Stimulated activated CD4-positive, alpha-beta T cell treated with anti-CD3 and anti-CD28 coated beads, Interleukin-1b, Interleukin-23, amount 100 ng/mL, for 4 hours (primary cell): ENCODE data around the gene CEMP1.

Experiments
- DNase-seq, 2 donors: peaks; one replicate each; pipeline ENCODE4 v3.0.0-alpha.2; 2020; ENCODE audit warnings: low read depth in 2 of 2

CEMP1 gene

DNA sequence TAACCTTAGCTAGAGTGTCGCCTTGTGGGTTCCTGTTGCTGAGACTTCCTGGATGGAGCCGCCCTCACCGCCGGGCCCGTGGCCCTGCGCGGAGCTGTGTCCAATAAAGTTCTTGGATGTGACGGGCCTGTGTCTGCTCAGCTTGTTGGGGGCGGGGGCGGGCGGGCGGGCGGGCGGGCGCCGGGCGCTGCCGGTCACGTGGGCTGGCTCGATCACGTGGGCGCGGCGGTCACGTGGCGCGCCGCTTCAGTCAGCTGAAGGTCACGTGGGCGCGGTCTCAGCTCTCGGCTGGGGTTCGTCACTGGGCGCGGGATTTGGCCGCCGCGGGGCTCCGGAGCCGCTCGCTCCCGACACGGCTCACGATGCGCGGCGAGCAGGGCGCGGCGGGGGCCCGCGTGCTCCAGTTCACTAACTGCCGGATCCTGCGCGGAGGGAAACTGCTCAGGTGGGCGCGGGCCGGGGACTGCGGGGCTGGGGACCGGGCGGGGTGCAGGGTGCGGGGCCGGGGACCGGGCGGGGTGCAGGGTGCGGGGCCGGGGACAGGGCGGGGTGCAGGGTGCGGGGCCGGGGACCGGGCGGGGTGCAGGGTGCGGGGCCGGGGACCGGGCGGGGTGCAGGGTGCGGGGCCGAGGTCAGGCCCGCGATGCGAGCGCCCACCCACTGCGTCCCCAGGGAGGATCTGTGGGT is 11.0 kb downstream of the CEMP1 start, which contains the start of gene AMDHD2:
AMDHD2 (plus strand) TSS at position 275 of the 687 bp plus-strand sequence; CDS start at position 363, 88 bp downstream.
- DNase-seq: peak; percentile 82 to 85

DNA sequence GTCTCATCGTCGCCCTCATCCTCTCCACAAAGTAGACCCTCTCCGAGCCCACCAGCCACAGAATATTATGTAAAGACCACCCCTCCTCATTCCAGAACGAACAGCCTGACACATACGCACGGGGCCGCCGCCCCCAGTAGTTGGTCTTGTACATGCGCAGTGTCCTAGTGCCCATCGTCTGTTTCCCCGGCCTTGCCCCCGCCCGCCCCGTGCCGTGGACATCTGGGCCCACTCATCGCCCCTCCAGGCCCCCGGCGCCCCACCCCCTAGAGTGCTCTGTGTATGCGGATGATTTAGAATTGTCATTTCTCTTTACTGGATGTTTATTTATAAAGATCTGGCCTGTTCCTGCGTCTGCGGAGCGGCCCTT is 11.5 kb downstream of the CEMP1 start:
- no peak for DNase-seq

DNA sequence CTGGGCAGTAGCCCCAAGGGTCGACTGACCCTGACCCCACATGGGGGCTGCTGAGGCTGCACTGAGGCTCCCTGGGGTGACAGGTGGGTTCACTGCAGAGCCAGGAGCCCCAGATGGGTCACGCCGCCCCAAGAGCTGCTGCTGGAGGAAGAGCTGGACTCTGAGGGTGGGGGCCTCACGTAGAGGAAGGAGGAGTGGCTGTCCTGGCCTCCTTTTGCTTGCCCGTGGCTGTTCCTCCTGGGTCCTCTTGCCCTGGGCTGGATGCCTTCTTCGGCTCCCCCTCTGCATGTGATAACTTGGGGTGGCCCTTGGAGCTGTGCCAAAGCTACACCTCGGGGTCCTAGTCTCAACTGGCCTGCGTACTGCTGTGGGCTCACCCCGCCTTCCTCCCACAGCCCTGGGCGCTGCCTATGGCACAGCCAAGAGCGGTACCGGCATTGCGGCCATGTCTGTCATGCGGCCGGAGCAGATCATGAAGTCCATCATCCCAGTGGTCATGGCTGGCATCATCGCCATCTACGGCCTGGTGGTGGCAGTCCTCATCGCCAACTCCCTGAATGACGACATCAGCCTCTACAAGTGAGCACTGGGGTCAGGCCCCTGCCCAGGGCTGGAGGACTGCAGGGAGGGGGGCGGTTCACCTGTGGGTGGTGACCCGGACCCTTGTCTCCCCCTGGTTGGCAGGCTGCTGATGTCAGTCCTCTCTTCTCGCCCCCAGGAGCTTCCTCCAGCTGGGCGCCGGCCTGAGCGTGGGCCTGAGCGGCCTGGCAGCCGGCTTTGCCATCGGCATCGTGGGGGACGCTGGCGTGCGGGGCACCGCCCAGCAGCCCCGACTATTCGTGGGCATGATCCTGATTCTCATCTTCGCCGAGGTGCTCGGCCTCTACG is 12.1 kb downstream of the CEMP1 start:
- DNase-seq: no peak

GRCh38 chr16:2517954-2518605 is 13.1 kb downstream of the CEMP1 start:
- DNase-seq: no peak

GRCh38 chr16:2516391-2517240 is 14.6 kb downstream of the CEMP1 start:
- no peak for DNase-seq

- no peak for DNase-seq
These were observed 15.9 kb downstream of the CEMP1 start for GRCh38 chr16:2515180-2515851.

GRCh38 chr16:2514333-2515179 is 16.7 kb downstream of the CEMP1 start:
- peak in 1 of 2 donors; percentile 28 for DNase-seq

DNA sequence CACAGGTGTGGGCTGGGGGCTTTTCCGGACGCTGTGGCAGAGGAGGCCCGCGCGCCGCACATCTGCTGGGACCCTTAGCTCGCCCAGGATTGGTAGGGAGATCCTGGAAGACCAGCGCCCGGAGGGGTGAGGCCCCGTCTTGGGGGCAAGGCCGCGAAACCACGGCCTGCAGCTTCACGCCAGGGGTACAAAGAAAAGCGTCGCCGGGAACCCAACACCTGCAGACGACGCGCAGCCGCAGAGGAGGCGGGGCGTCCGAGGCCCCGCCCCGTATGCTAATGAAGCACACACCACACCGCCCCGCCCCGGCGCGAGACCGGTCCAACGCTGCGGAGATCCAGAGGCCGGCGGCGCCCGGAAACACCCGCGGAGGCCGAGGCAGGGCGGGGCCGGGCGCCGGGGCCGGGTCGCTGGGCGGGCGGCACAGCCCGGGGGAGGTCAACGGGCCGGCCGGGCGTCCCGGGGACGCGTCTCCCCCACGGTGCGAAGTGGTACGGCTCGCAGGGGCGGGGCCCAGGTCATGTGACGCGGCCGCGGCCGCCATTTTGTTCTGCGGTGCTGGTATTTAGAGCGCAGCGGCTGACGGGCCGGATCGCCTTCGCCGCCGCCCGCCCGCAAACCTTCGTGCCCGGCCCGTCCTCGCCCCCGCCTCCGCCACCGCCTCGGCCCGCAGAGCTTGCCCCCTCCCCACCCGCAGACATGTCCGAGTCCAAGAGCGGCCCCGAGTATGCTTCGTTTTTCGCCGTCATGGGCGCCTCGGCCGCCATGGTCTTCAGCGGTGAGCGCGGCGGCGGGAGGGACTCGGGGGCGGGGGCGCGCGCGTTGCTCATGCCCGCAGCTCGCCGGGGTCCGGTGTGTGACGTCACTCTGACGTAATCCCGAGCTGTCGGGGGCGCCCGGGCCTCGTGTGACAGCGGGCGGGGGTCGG is 17.5 kb downstream of the CEMP1 start, which contains the start of gene ATP6V0C:
ATP6V0C (plus strand) TSS at position 548 of the 928 bp plus-strand sequence; CDS start at position 700, 152 bp downstream.
- DNase-seq: peak; percentile 88 to 90

DNA sequence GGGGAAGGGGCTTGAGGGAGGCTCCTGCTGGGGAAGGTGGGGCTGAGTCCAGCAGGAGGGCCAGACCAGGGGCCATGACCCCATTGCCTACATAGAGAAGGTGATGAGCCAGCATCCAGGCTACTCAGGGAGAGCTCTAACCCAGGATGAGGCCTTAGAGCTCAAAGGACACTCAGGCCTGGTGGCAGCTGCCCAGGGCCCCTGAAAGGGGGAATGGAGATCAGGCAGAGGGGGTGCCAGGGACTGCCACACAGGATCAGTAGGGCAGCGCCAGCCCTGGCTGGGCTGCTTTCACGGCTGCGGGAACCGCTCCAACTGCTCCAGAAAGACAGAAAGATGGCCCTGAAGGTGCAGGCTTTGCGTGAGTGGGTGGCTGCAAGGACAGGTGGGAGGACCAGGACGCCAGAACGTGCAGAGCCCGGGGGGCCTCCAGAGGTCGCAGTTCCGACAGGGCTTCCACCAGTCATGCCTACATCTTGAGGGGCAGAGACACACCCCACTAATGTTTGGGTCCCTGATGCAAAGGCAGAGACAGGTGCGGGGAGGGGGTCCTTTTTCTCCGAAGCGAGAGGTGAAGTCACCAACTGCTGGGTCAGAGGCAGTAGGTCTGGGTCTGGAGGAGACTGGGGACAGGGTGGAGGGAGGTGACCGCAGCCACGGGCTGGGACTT is 18.3 kb downstream of the CEMP1 start:
- DNase-seq: no peak

DNA sequence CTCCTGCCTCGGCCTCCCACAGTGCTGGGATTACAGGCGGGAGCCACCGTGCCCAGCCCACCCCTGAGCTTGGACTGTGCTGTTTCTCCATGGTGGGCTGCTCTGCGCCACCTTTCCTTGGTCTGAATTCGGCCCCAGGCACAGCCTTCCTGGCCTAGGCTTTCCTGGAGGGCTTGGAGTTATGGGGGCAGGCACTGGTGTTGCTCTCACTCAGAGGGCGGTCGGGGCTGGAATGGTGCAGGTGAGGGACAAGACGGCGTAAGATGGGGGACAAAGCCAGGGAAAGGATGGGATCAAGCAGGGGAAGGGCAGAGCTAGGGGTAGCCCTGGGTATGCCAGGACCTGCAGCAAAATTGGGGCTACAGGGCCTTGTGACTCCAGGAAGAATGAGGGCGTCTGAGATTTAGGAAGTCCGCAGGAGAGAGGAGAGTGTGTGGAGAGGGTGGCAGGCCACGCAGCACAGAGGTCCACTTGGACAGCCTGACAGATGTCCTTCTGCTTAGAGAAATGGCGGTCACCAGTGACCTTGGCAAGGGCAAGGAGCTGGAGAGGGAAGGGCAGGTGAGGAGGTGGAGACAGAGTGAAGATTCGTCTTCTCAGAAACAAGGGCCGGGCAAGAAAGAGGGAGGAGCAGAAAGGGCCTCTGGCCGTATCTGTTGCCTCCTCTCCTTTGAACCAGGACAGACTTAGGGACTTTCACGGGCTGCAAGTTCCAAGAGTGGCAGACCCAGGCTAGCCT is 19.0 kb downstream of the CEMP1 start:
- DNase-seq: no peak

DNA sequence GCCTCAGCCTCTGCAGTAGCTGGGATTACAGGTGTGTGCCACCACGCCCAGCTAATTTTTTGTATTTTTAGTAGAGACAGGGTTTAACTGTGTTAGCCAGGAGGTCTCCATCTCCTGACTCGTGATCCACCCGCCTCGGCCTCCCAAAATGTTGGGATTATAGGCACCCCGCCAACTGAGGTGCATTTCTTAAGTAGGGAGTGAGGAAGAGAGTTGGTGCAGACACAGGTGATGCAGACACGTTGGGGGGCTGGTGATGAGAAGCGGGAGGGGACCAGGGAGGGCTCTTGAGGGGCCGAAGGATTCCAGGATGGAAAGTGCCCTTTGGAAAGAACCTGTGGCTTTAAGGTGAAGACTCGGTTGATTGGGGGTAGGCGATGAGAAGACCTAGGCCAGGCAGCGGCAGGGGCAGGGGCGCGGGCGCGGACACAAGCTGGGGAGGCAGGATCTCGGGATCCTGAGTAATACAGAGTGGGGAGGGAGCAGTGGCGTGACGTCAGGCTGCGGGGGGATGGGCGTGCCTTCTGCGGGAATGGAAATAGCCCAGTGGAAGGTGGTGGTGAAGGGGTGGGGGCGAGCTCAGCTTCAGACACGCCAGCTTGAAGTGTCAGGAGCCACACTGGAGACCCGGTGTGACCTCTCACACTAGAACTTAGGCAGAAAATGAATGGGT is 19.9 kb downstream of the CEMP1 start:
- no peak for DNase-seq

DNA sequence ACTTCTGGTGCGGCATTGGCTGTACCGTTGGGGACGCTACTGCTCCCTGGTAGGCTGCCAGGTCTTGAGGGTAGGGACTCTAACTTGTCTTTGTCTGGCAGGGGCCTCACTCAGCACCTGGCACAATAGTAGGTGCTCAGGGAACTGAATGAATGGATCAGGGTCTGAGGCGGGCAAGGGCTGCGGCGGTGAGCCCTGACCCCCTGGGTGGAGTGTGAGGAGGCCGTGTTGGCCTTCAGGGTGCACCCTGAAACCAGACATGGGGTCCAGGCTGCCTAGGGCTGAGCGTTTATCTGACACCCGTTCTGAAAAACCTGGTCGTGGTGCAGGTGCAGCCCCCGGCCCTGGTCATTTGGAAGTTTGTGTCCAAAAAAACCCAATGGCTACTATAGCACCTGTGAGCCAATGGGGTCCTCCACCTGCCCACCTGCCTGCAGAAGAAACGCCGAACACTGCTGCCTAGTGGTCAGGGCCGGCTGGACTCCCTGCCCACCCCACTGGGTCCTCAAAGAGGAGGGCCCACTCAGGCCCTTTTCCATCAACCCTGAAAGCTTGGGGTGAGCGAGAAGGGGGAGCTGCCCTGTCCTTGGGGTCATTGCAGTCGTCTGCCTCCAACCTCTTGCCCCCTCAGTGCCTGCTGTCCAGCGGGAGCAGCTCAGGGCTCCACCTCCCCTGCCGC is 22.3 kb downstream of the CEMP1 start:
- no peak for DNase-seq

- no peak for DNase-seq
These were observed 23.5 kb downstream of the CEMP1 start for GRCh38 chr16:2507665-2508064.

- DNase-seq: no peak
These were observed 24.1 kb downstream of the CEMP1 start for GRCh38 chr16:2507052-2507659.

DNA sequence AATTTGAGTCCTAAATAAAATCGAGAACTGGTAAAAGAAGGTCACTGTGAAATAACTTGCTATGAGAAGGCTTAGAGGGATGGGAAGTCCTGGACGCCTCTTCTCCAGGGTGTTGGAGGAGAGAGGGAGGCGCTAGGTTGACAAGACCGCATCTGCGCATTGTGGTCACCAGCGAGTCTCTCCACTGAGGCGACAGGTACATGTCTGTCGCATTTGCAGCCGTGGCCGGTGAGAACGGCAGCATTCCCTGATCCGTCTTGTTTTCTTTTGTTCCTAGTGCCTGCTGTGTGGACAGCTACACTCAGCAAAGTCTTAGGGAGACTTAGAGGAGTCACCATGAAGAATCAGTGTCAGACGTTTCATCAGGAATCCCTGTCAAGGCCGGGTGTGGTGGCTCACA is 25.5 kb downstream of the CEMP1 start:
- DNase-seq: no peak
